Mesendoderm (in vitro differentiated cells): ENCODE data around the gene RBMS3.

ENCODE experiments used
- DNase-seq: peaks from one replicate; pipeline ENCODE4 v3.0.0; 2013
- H2AK5ac ChIP-seq: 2 replicates; pipeline ENCODE4 v1.6.1; 2013; ENCODE audit warnings: low read length, inconsistent platforms
- H2BK120ac ChIP-seq: 2 replicates; pipeline ENCODE4 v1.6.1; 2013; ENCODE audit warnings: low read depth, mild to moderate bottlenecking, low read length, moderate library complexity, mixed read lengths
- H2BK15ac ChIP-seq: replicated peaks from 2 replicates; pipeline ENCODE4 v1.6.1; 2013; ENCODE audit warnings: low read depth, mild to moderate bottlenecking, moderate library complexity
- H2BK5ac ChIP-seq: 2 replicates; pipeline ENCODE4 v1.6.1; 2013; ENCODE audit warnings: low read length, inconsistent platforms
- H3K18ac ChIP-seq: 2 replicates; pipeline ENCODE4 v1.6.1; 2013; ENCODE audit warnings: mild to moderate bottlenecking, low read length, mixed read lengths
- H3K23ac ChIP-seq: one replicate; pipeline ENCODE4 v1.6.1; 2013; ENCODE audit warnings: low read length
- H3K27ac ChIP-seq: 2 replicates; pipeline ENCODE4 v1.5.1; 2013; ENCODE audit warnings: low read depth, mild to moderate bottlenecking, inconsistent platforms, low read length, moderate library complexity
- H3K27me3 ChIP-seq: 2 replicates; pipeline ENCODE4 v1.6.1; 2013; ENCODE audit warnings: low read length, control low read depth, mild to moderate bottlenecking, inconsistent platforms; ENCODE audit not compliant: insufficient read depth, poor library complexity
- H3K36me3 ChIP-seq: 2 replicates; pipeline ENCODE4 v1.6.1; 2013; ENCODE audit warnings: low read length, inconsistent platforms; ENCODE audit not compliant: control insufficient read depth, insufficient read depth
- H3K4ac ChIP-seq: one replicate; pipeline ENCODE4 v1.6.1; 2013; ENCODE audit warnings: low read depth, mild to moderate bottlenecking, low read length, moderate library complexity
- H3K4me1 ChIP-seq: 2 replicates; pipeline ENCODE4 v1.6.1; 2013; ENCODE audit warnings: low read depth, low read length, inconsistent platforms; ENCODE audit not compliant: control insufficient read depth
- H3K4me2 ChIP-seq: 2 replicates; pipeline ENCODE4 v1.6.1; 2013; ENCODE audit warnings: low read length
- H3K4me3 ChIP-seq: 2 replicates; pipeline ENCODE4 v1.5.1; 2013; ENCODE audit warnings: mild to moderate bottlenecking, low read length
- H3K56ac ChIP-seq: one replicate; pipeline ENCODE4 v1.6.1; 2013; ENCODE audit warnings: low read length
- H3K79me1 ChIP-seq: 2 replicates; pipeline ENCODE4 v1.6.1; 2013; ENCODE audit warnings: low read length, inconsistent platforms
- H3K79me2 ChIP-seq: 2 replicates; pipeline ENCODE4 v1.6.1; 2013; ENCODE audit warnings: mild to moderate bottlenecking, low read length; ENCODE audit not compliant: control insufficient read depth, insufficient read depth
- H3K9ac ChIP-seq: 2 replicates; pipeline ENCODE4 v1.6.1; 2013; ENCODE audit warnings: low read length, inconsistent platforms
- H4K5ac ChIP-seq: one replicate; pipeline ENCODE4 v1.6.1; 2013; ENCODE audit warnings: low read length
- H4K8ac ChIP-seq: one replicate; pipeline ENCODE4 v1.6.1; 2013; ENCODE audit warnings: low read depth, mild to moderate bottlenecking, control low read depth, low read length, moderate library complexity
- WGBS: extraction: QIAGEN DNeasy Blood & Tissue Kit; methylation state at CpG from one replicate; pipeline ENCODE4 v1.1.7; 2013; ENCODE audit warnings: low lambda C conversion rate, missing lambda C conversion rate; ENCODE audit not compliant: insufficient coverage; ENCODE audit errors: extremely low coverage; 5-methylcytosine and 5-hydroxymethylcytosine counted together

Gene RBMS3

DNA sequence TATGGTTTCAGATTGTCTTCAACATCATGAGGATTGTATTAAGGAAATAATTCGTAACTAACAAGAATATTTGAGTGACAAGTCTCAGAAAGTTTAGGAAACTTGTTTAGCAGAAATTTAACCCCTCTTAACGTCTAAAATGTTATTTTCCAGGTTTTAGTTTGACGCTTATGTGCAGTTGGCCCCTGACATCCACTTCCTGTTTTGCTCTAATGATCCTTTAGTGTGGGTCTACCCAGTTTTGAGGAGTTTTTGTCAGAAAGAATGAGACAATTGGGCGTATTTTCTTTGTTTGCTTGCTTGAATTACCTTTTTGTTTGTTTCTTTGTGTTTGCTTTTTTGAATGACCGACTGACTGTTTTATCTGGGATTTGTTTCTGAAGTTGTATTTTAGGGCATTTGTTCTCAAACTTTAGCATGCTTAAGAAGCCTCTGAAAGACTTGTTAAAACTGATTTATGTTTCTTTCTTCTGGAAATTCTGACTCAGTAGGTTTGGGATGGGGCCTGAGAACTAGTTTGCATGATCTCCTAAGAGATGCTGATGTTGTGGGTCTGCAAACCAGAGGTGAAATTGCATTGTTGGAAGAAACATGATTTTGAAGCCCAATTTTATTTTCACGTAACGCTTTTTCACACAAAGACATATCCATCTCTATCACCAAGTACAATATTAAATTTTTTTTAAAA is 20.6 kb downstream of the RBMS3 start:
- Histone ChIP-seq H2AK5ac (no peak overlapping the region), H3K36me3 (no peaks in the 10 kb centered on the region), H3K4me1 (no peaks in the 10 kb centered on the region), H4K5ac (no peak overlapping the region), H3K4me2 (no peak overlapping the region), H3K56ac (no peak overlapping the region), H3K23ac (no peak overlapping the region), H2BK15ac (no peak overlapping the region), H3K27me3 (no peaks in the 10 kb centered on the region), H3K79me1 (no peaks in the 10 kb centered on the region), H3K4me3 (no peak overlapping the region), H2BK5ac (no peak overlapping the region), H3K4ac (no peak overlapping the region), H2BK120ac (no peak overlapping the region), H3K9ac (no peak overlapping the region), H3K79me2 (no peaks in the 10 kb centered on the region), H3K27ac (no peak overlapping the region), H3K18ac (no peak overlapping the region), H4K8ac (no peak overlapping the region)
- DNase-seq, result no peak
- no CpG with 5 or more reads among the region's 7 CpGs for WGBS

- no peak overlapping the region for H3K23ac ChIP-seq
- H3K4ac ChIP-seq, result no peak overlapping the region
- DNase-seq, result no peak
- no peak overlapping the region for H3K56ac ChIP-seq
- no peak overlapping the region for H3K18ac ChIP-seq
- H2BK120ac ChIP-seq, result no peak overlapping the region
- no peak overlapping the region for H4K5ac ChIP-seq
- WGBS, result no CpG with 5 or more reads among the region's 2 CpGs
- no peaks in the 10 kb centered on the region for H3K79me2 ChIP-seq
- H3K4me1 ChIP-seq, result no peaks in the 10 kb centered on the region
- no peak overlapping the region for H4K8ac ChIP-seq
- no peaks in the 10 kb centered on the region for H3K36me3 ChIP-seq
- no peak overlapping the region for H3K9ac ChIP-seq
- no peak overlapping the region for H3K4me2 ChIP-seq
- no peak overlapping the region for H2BK15ac ChIP-seq
- H3K27me3 ChIP-seq, result no peaks in the 10 kb centered on the region
- no peak overlapping the region for H2AK5ac ChIP-seq
- H3K79me1 ChIP-seq, result no peaks in the 10 kb centered on the region
- H3K27ac ChIP-seq, result no peak overlapping the region
- no peak overlapping the region for H2BK5ac ChIP-seq
- no peak overlapping the region for H3K4me3 ChIP-seq
Observed at GRCh38 chr3:29302619-29303018, 21.7 kb downstream of the RBMS3 start.

- DNase-seq, result no peak
- no peaks in the 10 kb centered on the region for H3K79me1 ChIP-seq
- no peak overlapping the region for H3K18ac ChIP-seq
- no peaks in the 10 kb centered on the region for H3K79me2 ChIP-seq
- no peak overlapping the region for H4K8ac ChIP-seq
- no peak overlapping the region for H2BK120ac ChIP-seq
- no peak overlapping the region for H3K4ac ChIP-seq
- H3K36me3 ChIP-seq, result no peaks in the 10 kb centered on the region
- no peak overlapping the region for H3K4me2 ChIP-seq
- no peak overlapping the region for H3K4me3 ChIP-seq
- H3K27me3 ChIP-seq, result no peaks in the 10 kb centered on the region
- H4K5ac ChIP-seq, result no peak overlapping the region
- no peak overlapping the region for H3K23ac ChIP-seq
- no CpG with 5 or more reads among the region's 1 CpG for WGBS
- H2BK15ac ChIP-seq, result no peak overlapping the region
- no peak overlapping the region for H3K56ac ChIP-seq
- H3K4me1 ChIP-seq, result no peaks in the 10 kb centered on the region
- no peak overlapping the region for H3K27ac ChIP-seq
- no peak overlapping the region for H3K9ac ChIP-seq
- H2BK5ac ChIP-seq, result no peak overlapping the region
- no peak overlapping the region for H2AK5ac ChIP-seq
Observed at GRCh38 chr3:29307295-29307694, 26.4 kb downstream of the RBMS3 start.

DNA sequence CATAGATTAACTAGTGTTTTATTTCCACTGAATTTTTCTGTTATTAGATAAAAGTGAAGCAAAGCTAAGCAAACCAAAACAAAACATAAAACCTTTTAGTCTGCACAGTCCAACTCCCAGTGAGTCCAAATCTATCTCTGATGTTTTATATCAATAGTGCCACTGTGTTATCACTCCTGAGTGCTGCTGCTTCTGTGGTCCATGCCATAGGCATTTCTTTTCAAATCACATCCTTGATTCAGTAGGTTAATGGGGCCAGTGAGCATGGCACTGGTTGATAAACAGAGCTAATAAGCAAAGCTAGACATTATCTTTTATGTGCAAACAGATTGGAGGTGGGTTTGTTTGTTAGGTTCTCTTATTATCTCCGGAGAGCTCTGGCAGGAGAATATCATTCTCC is 30.0 kb downstream of the RBMS3 start:
- no CpG with 5 or more reads among the region's 1 CpG for WGBS
- Histone ChIP-seq H2BK15ac (no peak overlapping the region), H2BK5ac (no peak overlapping the region), H2BK120ac (no peak overlapping the region), H3K79me1 (no peaks in the 10 kb centered on the region), H3K9ac (no peak overlapping the region), H3K18ac (no peak overlapping the region), H3K23ac (no peak overlapping the region), H4K5ac (no peak overlapping the region), H3K4ac (no peak overlapping the region), H2AK5ac (no peak overlapping the region), H3K4me3 (no peak overlapping the region), H3K4me1 (no peaks in the 10 kb centered on the region), H3K36me3 (no peaks in the 10 kb centered on the region), H3K56ac (no peak overlapping the region), H3K27me3 (no peaks in the 10 kb centered on the region), H3K27ac (no peak overlapping the region), H3K79me2 (no peaks in the 10 kb centered on the region), H4K8ac (no peak overlapping the region), H3K4me2 (no peak overlapping the region)
- DNase-seq, result no peak

DNA sequence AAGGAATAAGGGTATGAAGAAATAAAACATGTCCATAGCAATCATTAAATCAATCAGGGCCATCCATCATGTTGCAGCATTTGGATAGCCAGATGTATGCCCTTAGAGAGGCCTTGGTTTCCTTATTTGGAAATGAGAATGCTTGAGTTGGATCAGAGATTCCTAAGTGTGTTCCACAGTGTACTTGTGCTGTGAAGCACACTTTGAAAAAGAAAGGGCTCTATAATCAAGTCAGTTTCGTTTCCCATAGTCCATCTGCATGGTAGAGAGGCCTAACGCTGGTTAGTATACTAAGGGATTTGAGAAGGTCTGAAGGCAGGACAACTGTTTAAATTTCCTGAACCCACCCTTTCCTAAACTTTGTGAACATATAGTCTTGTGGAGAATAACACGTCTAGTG is 30.9 kb downstream of the RBMS3 start:
- WGBS, result no CpG with 5 or more reads among the region's 3 CpGs
- Histone ChIP-seq H3K79me2 (no peaks in the 10 kb centered on the region), H3K4me3 (no peak overlapping the region), H2BK15ac (no peak overlapping the region), H3K9ac (no peak overlapping the region), H3K18ac (no peak overlapping the region), H2BK5ac (no peak overlapping the region), H4K5ac (no peak overlapping the region), H3K36me3 (no peaks in the 10 kb centered on the region), H4K8ac (no peak overlapping the region), H3K4ac (no peak overlapping the region), H2BK120ac (no peak overlapping the region), H3K4me1 (no peaks in the 10 kb centered on the region), H3K23ac (no peak overlapping the region), H2AK5ac (no peak overlapping the region), H3K27me3 (no peaks in the 10 kb centered on the region), H3K27ac (no peak overlapping the region), H3K4me2 (no peak overlapping the region), H3K79me1 (no peaks in the 10 kb centered on the region), H3K56ac (no peak overlapping the region)
- no peak for DNase-seq

DNA sequence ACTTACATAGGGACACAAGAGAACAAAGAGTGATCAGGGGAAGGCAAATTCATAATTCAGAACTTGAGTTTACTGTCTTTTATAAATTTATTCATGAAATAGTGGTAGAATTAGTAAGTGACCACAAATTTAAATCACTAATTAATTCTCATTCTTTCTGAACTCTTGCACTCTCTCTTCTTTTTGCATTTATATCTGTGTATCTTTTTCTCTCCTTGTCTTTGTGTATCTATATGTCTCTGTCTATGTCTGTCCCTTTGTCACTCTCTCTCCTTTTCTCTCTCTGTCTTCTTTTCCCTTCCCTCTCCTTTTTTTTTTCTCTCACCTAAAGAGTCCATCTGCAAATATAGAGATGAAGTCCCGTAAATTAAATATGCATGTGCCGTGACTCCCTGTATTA is 31.5 kb downstream of the RBMS3 start:
- Histone ChIP-seq H2BK5ac (no peak overlapping the region), H2AK5ac (no peak overlapping the region), H3K56ac (no peak overlapping the region), H3K4ac (no peak overlapping the region), H3K4me1 (no peaks in the 10 kb centered on the region), H3K4me3 (no peak overlapping the region), H3K4me2 (no peak overlapping the region), H2BK120ac (no peak overlapping the region), H3K79me1 (no peaks in the 10 kb centered on the region), H3K79me2 (no peaks in the 10 kb centered on the region), H4K5ac (no peak overlapping the region), H3K23ac (no peak overlapping the region), H3K36me3 (no peaks in the 10 kb centered on the region), H3K9ac (no peak overlapping the region), H3K27me3 (no peaks in the 10 kb centered on the region), H3K18ac (no peak overlapping the region), H3K27ac (no peak overlapping the region), H4K8ac (no peak overlapping the region), H2BK15ac (no peak overlapping the region)
- WGBS, result no CpG with 5 or more reads among the region's 2 CpGs
- no peak for DNase-seq
